ENCODE results near the gene SFMBT1.

- TF ChIP-seq, protein P1, sequence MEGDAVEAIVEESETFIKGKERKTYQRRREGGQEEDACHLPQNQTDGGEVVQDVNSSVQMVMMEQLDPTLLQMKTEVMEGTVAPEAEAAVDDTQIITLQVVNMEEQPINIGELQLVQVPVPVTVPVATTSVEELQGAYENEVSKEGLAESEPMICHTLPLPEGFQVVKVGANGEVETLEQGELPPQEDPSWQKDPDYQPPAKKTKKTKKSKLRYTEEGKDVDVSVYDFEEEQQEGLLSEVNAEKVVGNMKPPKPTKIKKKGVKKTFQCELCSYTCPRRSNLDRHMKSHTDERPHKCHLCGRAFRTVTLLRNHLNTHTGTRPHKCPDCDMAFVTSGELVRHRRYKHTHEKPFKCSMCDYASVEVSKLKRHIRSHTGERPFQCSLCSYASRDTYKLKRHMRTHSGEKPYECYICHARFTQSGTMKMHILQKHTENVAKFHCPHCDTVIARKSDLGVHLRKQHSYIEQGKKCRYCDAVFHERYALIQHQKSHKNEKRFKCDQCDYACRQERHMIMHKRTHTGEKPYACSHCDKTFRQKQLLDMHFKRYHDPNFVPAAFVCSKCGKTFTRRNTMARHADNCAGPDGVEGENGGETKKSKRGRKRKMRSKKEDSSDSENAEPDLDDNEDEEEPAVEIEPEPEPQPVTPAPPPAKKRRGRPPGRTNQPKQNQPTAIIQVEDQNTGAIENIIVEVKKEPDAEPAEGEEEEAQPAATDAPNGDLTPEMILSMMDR (IDR thresholded peaks at IDR 0.05; ENCODE audit: low read length) = no peak
- TF ChIP-seq EZH2 (IDR thresholded peaks at IDR 0.05; ENCODE audit: borderline replicate concordance, low read length) = no peak
Measured at GRCh38 chr3:52917044-52917443, 128.8 kb downstream of the SFMBT1 start.
